ENCODE data around the gene TRABD2A. TPM values are rescaled to one million over a fixed set of nuclear protein-coding genes. Genes with fewer than 3 reads are reported as not detected.

The TRABD2A gene
- total and polyA plus RNA-seq, 8 donors: 0.29 to 109 (median 0.58) TPM; not detected in 1

DNA sequence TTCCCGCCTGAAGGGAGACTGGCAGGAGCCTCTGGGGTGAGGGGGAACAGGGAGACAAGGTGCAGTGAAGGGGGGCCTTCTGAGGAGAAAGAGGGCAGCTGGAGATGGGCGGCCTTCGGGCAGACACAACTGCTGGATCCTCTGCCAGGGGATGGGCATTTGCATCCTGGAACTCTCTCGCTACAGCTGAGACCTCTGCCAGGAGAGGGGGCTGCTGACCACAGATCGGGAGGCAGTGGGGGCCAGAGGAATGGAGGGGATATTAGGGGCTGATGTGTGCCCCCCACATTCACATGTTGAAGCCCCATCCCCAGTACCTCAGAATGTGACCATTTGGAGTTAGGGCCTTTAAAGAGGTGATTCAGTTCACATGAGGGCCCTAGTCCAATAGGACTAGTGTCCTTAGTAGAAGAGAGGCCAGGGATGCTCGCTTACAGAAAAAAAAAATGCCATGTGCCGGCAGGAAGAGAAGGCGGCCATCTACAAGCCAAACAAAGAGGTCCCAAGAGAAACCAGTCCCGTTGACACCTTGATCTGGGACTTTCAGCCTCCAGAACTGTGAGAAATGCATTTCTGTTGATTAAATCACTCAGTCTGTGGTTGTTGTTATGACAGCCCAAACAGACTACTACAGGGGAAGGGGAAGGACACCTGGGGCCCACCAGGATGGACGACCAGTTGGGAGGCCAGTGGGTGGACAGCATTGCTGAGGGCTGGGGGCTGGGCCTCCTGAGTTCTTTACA lies 50.0 kb downstream of the TRABD2A start:
- 82 to 90% (median 85%) methylated on average over 10 of the region's 10 CpGs for WGBS, 5 donors
- no peak overlapping the region for H3K4me3 ChIP-seq
- no peak overlapping the region for H3K27ac ChIP-seq
- DNase-seq: no peak
- intact Hi-C loops (cut with DNase I; ENCODE audit: low total_unique reads): no loop called here
- TF ChIP-seq EP300 (IDR thresholded peaks at IDR 0.05) (no peak), POLR2A (IDR thresholded peaks at IDR 0.05) (no peak), POLR2AphosphoS5 (IDR thresholded peaks at IDR 0.05) (no peak)
- TF ChIP-seq, protein P1, sequence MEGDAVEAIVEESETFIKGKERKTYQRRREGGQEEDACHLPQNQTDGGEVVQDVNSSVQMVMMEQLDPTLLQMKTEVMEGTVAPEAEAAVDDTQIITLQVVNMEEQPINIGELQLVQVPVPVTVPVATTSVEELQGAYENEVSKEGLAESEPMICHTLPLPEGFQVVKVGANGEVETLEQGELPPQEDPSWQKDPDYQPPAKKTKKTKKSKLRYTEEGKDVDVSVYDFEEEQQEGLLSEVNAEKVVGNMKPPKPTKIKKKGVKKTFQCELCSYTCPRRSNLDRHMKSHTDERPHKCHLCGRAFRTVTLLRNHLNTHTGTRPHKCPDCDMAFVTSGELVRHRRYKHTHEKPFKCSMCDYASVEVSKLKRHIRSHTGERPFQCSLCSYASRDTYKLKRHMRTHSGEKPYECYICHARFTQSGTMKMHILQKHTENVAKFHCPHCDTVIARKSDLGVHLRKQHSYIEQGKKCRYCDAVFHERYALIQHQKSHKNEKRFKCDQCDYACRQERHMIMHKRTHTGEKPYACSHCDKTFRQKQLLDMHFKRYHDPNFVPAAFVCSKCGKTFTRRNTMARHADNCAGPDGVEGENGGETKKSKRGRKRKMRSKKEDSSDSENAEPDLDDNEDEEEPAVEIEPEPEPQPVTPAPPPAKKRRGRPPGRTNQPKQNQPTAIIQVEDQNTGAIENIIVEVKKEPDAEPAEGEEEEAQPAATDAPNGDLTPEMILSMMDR (IDR thresholded peaks at IDR 0.05): no peak
- no peaks in the 10 kb centered on the region for H3K4me1 ChIP-seq
- no peaks in the 10 kb centered on the region for H3K27me3 ChIP-seq
- H3K36me3 ChIP-seq: no peaks in the 10 kb centered on the region
- peaks cover 0 to 10% (median 5%) of the 10 kb centered on the region in 4 donors for H3K9me3 ChIP-seq

DNA sequence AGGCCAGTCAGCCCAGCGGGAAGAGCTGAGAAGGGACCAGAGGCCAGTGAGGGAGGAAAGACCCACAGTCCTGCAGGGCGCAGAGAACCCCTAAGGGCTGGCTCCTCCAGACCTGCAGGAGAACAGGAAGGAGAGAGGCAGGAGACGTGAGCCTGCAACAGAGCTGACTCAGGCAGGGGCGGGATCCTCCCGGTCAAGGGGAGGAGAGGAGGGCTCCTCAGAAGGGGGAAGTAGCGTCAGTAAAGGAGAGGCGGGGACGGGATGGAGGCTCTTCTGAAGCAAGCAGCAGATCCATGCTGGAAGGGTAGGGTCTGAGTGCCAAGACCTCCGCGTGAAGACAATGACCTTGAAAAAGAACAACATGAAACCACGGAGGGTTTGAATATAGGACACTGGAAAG lies 50.8 kb downstream of the TRABD2A start:
- no peak overlapping the region for H3K4me3 ChIP-seq
- no peak overlapping the region for H3K27ac ChIP-seq
- no peaks in the 10 kb centered on the region for H3K27me3 ChIP-seq
- no peaks in the 10 kb centered on the region for H3K4me1 ChIP-seq
- no peak for TF ChIP-seq POLR2A (IDR thresholded peaks at IDR 0.05)
- TF ChIP-seq POLR2AphosphoS5 (IDR thresholded peaks at IDR 0.05): no peak
- TF ChIP-seq EP300 (IDR thresholded peaks at IDR 0.05): no peak
- TF ChIP-seq, protein P1 (IDR thresholded peaks at IDR 0.05): no peak
- intact Hi-C loops (cut with DNase I; ENCODE audit: low total_unique reads): no loop called here
- no peaks in the 10 kb centered on the region for H3K36me3 ChIP-seq
- whole genome bisulfite sequencing, 5 donors: 65 to 74% (median 70%) methylated on average over 11 of the region's 11 CpGs
- peak; percentile 28 to 41 for DNase-seq
- H3K9me3 ChIP-seq: peaks cover 0 to 3% (median under 1%) of the 10 kb centered on the region in 4 donors

DNA sequence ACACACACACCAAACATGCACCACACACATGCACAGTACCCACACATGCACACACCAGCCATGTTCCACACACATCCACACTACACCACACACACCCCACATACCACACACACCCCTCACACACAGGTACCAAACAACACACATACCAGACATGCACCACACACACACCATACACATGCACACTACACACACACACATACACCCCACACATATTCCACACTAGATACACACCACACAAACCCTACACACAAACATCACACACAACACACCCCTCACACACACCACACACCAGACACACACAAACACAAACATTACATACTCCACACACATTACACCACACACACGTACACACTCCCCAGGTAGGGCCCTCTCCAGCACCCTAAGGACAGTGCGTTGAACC lies 51.2 kb downstream of the TRABD2A start:
- H3K9me3 ChIP-seq: no peaks in the 10 kb centered on the region
- intact Hi-C loops (cut with DNase I; ENCODE audit: low total_unique reads): no loop called here
- WGBS, 5 donors: 67 to 92% (median 85%) methylated on average over 2 of the region's 2 CpGs
- H3K36me3 ChIP-seq: no peaks in the 10 kb centered on the region
- DNase-seq: no peak
- no peaks in the 10 kb centered on the region for H3K4me1 ChIP-seq
- H3K27ac ChIP-seq: no peak overlapping the region
- H3K27me3 ChIP-seq: no peaks in the 10 kb centered on the region
- TF ChIP-seq, protein P1 (IDR thresholded peaks at IDR 0.05): no peak
- no peak for TF ChIP-seq EP300 (IDR thresholded peaks at IDR 0.05)
- TF ChIP-seq POLR2A (IDR thresholded peaks at IDR 0.05): no peak
- no peak for TF ChIP-seq POLR2AphosphoS5 (IDR thresholded peaks at IDR 0.05)
- no peak overlapping the region for H3K4me3 ChIP-seq

DNA sequence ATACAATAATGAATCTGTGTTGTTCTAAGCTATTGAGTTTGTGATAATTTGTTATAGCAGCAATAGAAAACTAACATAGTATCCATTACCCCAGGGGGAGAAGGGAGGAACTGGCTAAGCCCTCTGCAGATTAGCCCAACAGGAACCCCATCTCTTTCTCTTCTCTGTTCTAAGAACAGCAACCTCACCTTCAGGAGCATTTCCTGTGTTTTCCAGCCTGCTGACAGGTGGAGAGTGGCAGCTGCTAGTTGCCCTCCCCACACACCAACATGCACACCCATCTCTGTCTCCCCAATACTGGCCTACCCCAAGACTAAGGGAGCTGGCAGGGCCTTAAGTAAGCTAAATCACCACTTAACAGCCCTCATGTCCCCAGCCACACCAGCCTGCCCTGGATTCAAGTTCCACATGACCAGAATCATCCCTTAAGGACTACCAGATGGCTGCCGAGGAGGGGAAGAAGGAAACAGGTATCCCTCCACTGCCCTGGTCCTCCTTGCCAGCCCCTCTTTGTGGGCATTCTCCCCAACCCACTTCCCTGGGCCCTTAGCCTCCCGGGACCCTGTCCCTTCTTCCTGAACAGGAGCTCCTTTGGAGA lies 52.8 kb downstream of the TRABD2A start:
- H3K27me3 ChIP-seq: no peaks in the 10 kb centered on the region
- H3K9me3 ChIP-seq: no peaks in the 10 kb centered on the region
- 78 to 98% (median 93%) methylated on average over 2 of the region's 2 CpGs for WGBS, 5 donors

More for the DNA sequence above, 52.8 kb downstream of the TRABD2A start:
- Histone ChIP-seq H3K4me3 (no peak overlapping the region), H3K27ac (no peak overlapping the region), H3K4me1 (no peaks in the 10 kb centered on the region), H3K36me3 (no peaks in the 10 kb centered on the region)
- no peak for DNase-seq
- intact Hi-C loops (cut with DNase I; ENCODE audit: low total_unique reads): no loop called here
- TF ChIP-seq POLR2A (IDR thresholded peaks at IDR 0.05) (no peak), EP300 (IDR thresholded peaks at IDR 0.05) (no peak), POLR2AphosphoS5 (IDR thresholded peaks at IDR 0.05) (no peak)
- TF ChIP-seq, protein P1 (IDR thresholded peaks at IDR 0.05): no peak

Data from stomach (tissue), 9 donors.